ENCODE results near the gene CIAO3.
A peak's percentile ranks its signal among the peaks of the same experiment; 100 is the strongest.
"Not testable (repeated sequence)": the region's sequence is repeated elsewhere in the genome, so short reads cannot be mapped to it uniquely, and the experiment has no call there.

Gene CIAO3

DNA sequence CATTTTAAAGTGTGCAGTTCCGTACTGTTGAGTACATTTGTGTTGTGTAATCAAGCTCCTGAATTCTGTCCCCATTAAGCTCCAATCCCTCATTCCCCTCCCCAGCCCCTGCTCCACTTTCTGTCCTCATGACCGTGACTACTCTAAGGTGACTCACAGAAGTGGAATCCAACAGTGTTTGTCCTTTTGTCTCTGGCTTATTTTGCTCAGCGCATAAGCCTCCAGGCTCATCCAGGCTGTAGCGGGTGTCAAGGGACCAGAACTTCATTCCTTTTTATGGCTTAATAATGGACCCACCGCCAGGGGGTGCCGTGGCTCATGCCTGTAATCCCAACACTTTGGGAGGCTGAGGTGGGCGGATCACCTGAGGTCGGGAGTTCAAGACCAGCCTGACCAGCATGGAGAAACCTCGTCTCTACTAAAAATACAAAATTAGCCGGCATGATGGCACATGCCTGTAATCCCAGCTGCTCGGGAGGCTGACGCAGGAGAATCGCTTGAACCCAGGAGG, 28.0 kb downstream of the CIAO3 start:
- TF ChIP-seq, protein P1, sequence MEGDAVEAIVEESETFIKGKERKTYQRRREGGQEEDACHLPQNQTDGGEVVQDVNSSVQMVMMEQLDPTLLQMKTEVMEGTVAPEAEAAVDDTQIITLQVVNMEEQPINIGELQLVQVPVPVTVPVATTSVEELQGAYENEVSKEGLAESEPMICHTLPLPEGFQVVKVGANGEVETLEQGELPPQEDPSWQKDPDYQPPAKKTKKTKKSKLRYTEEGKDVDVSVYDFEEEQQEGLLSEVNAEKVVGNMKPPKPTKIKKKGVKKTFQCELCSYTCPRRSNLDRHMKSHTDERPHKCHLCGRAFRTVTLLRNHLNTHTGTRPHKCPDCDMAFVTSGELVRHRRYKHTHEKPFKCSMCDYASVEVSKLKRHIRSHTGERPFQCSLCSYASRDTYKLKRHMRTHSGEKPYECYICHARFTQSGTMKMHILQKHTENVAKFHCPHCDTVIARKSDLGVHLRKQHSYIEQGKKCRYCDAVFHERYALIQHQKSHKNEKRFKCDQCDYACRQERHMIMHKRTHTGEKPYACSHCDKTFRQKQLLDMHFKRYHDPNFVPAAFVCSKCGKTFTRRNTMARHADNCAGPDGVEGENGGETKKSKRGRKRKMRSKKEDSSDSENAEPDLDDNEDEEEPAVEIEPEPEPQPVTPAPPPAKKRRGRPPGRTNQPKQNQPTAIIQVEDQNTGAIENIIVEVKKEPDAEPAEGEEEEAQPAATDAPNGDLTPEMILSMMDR (IDR thresholded peaks at IDR 0.05; ENCODE audit: low read depth, low read length): peak; percentile 48
- not testable (repeated sequence) for H3K4me3 ChIP-seq (replicated peaks in 1 of 2; ENCODE audit: low read depth in 2 of 2, low read length in 2 of 2)
- peak; percentile 92 to 99 for DNase-seq (ENCODE audit: low read depth in 2 of 2)

- DNase-seq (ENCODE audit: low read depth in 2 of 2): peak; percentile 70 to 74
- no peak overlapping the region for H3K4me3 ChIP-seq (replicated peaks in 1 of 2; ENCODE audit: low read depth in 2 of 2, low read length in 2 of 2)
Measured at GRCh38 chr16:711548-712320, 29.1 kb downstream of the CIAO3 start.

GRCh38 chr16:711084-711483, 29.7 kb downstream of the CIAO3 start:
- TF ChIP-seq, protein P1 (IDR thresholded peaks at IDR 0.05; ENCODE audit: low read depth, low read length): no peak
- H3K4me3 ChIP-seq (replicated peaks in 1 of 2; ENCODE audit: low read depth in 2 of 2, low read length in 2 of 2): no peak overlapping the region
- DNase-seq (ENCODE audit: low read depth in 2 of 2): no peak

More at GRCh38 chr16:711548-712320, 29.1 kb downstream of the CIAO3 start:
- TF ChIP-seq, protein P1 (IDR thresholded peaks at IDR 0.05; ENCODE audit: low read depth, low read length): peak; percentile 80

DNA sequence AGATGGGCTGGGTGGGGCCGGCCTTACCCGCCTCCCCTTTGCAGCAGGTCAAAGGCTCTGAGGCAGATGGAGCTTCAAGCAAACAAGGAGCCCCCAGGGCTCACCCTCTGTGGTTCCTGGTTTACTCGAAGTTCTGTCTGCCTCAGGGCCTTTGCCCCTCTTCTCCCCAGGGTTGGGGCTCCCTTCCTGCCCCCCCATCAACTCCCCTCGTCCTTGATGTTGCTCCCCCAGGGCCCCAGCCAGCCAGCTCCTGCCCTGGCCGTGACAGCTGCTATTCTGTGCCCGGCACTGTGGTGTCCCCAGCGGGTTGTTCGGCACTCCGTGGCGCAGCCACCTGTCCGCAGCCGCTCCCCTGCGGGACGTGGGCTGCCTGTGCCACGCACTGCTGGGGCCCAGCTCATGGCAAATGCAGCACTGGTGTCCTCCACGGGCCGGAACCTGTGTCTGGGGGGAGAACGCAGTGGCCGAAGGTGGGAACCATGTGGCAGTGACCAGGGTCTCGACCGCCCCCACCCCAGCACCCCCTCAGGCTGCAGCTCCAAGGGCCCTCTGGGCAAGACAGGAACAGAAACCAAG, 30.2 kb downstream of the CIAO3 start:
- TF ChIP-seq, protein P1 (IDR thresholded peaks at IDR 0.05; ENCODE audit: low read depth, low read length): no peak
- DNase-seq (ENCODE audit: low read depth in 2 of 2): no peak
- no peak overlapping the region for H3K4me3 ChIP-seq (replicated peaks in 1 of 2; ENCODE audit: low read depth in 2 of 2, low read length in 2 of 2)

DNA sequence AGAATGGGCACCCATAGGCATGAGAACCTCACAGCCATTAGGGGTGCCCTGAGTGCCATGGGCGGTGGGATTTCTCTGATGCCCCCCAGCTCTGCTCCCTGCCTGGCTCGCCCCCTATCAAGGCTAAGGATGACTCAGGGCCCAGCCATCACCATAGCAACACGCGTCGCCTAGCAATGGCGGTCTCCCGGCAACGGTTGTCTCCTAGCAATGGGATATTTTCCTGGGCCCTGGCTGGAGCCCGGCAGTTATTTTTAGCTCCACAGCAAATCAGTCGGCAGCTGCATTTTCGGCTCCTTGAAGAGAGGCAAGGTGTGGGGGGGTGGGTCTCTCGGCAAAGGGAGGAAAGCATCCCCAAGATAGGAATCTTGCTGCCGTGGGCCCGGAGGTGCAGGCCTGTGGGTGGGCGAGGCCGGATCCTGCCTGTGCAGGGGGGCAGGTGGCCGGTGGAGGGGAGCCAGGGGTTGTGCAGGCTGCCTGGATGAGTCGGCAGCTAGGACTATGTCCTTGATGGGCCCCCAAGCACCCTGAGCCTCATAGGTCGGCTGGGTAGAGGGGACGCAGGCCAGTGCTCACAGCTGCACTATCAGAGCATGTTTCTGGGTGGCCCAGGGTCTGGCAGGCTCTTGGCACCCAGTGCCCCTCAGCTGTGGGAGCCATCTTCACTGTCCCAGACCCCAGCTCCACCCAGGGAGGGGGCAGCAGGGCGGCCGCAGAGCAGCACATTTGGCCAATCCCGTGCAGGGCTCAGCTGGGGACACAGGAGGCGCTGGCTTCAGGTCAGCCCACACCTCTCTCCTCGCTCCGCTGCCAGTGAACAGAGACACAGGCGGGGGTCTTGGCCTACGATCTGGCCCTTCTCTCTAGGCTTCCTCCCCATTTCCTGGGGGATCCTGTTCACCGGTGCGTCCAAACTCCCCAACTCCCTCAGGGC, 31.0 kb downstream of the CIAO3 start:
- H3K4me3 ChIP-seq (replicated peaks in 1 of 2; ENCODE audit: low read depth in 2 of 2, low read length in 2 of 2): no peak overlapping the region
- TF ChIP-seq, protein P1 (IDR thresholded peaks at IDR 0.05; ENCODE audit: low read depth, low read length): no peak
- DNase-seq (ENCODE audit: low read depth in 2 of 2): peak; percentile 86 to 92

GRCh38 chr16:708959-709358, 31.8 kb downstream of the CIAO3 start:
- DNase-seq (ENCODE audit: low read depth in 2 of 2): no peak
- TF ChIP-seq, protein P1 (IDR thresholded peaks at IDR 0.05; ENCODE audit: low read depth, low read length): no peak
- H3K4me3 ChIP-seq (replicated peaks in 1 of 2; ENCODE audit: low read depth in 2 of 2, low read length in 2 of 2): no peak overlapping the region
